RWPE2 (cell line): ENCODE measurements around the gene THSD4.

Experiments used
- ATAC-seq: fragments of 200-7000 bp; cut with Tn5 transposase; 3 replicates; pipeline ENCODE4 v1.9.1; 2021; ENCODE audit warnings: low read depth
- DNase-seq: peaks from one replicate; pipeline ENCODE4 v3.0.0-alpha.2; 2020; ENCODE audit warnings: low spot score
- H3K27ac ChIP-seq: fragments of 450-650 bp; 2 replicates; pipeline ENCODE4 v1.5.1; 2017; ENCODE audit warnings: mild to moderate bottlenecking; ENCODE audit not compliant: poor library complexity, severe bottlenecking
- H3K27me3 ChIP-seq: fragments of 250-450 bp; sonication (Bioruptor Pico); 2 replicates; pipeline ENCODE4 v1.5.1; 2021; ENCODE audit warnings: mild to moderate bottlenecking, moderate library complexity; ENCODE audit not compliant: insufficient read depth, poor library complexity, severe bottlenecking
- H3K36me3 ChIP-seq: fragments of 250-450 bp; sonication (Bioruptor Pico); 2 replicates; pipeline ENCODE4 v1.5.1; 2020; ENCODE audit warnings: low read depth, mild to moderate bottlenecking, moderate library complexity
- H3K4me1 ChIP-seq: fragments of 250-450 bp; sonication (Bioruptor Pico); 2 replicates; pipeline ENCODE4 v1.5.1; 2021; ENCODE audit warnings: mild to moderate bottlenecking, moderate library complexity; ENCODE audit not compliant: insufficient read depth, poor library complexity, severe bottlenecking
- H3K4me3 ChIP-seq: fragments of 250-450 bp; sonication (Bioruptor Pico); 2 replicates; pipeline ENCODE4 v1.5.1; 2021; ENCODE audit warnings: mild to moderate bottlenecking, moderate library complexity; ENCODE audit not compliant: severe bottlenecking
- H3K9me3 ChIP-seq: fragments of 250-450 bp; sonication (Bioruptor Pico); 2 replicates; pipeline ENCODE4 v1.5.1; 2021; ENCODE audit warnings: mild to moderate bottlenecking, moderate library complexity; ENCODE audit not compliant: severe bottlenecking
- CTCF ChIP-seq: fragments of 450-650 bp; IDR thresholded peaks from one replicate; pipeline ENCODE4 v1.5.1; 2017; ENCODE audit warnings: mild to moderate bottlenecking, moderate library complexity; ENCODE audit not compliant: poor library complexity, severe bottlenecking

THSD4 gene

GRCh38 chr15:71440489-71441110 lies 325.3 kb downstream of the THSD4 start:
- no peak for DNase-seq
- Histone ChIP-seq H3K4me1 (peaks cover 54% of the 10 kb centered on the region), H3K4me3 (no peak overlapping the region)

GRCh38 chr15:71443538-71443937 lies 328.3 kb downstream of the THSD4 start:
- Histone ChIP-seq H3K9me3 (no peaks in the 10 kb centered on the region), H3K27me3 (no peaks in the 10 kb centered on the region), H3K4me3 (no peak overlapping the region), H3K36me3 (peaks cover 27% of the 10 kb centered on the region), H3K27ac (peak overlapping the region; percentile 100), H3K4me1 (peaks cover 70% of the 10 kb centered on the region)
- DNase-seq = peak; percentile 59
- TF ChIP-seq CTCF = peak; percentile 98
- ATAC-seq = no peak

More at GRCh38 chr15:71440489-71441110, 325.3 kb downstream of the THSD4 start:
- Histone ChIP-seq H3K9me3 (no peaks in the 10 kb centered on the region), H3K27ac (peak overlapping the region; percentile 88), H3K36me3 (peaks cover 32% of the 10 kb centered on the region), H3K27me3 (no peaks in the 10 kb centered on the region)
- TF ChIP-seq CTCF = peak; percentile 98
- no peak for ATAC-seq

- H3K4me3 ChIP-seq = no peak overlapping the region
- TF ChIP-seq CTCF = no peak
- peaks cover 70% of the 10 kb centered on the region for H3K4me1 ChIP-seq
- no peaks in the 10 kb centered on the region for H3K9me3 ChIP-seq
- H3K27ac ChIP-seq = peak overlapping the region; percentile 100
- H3K27me3 ChIP-seq = no peaks in the 10 kb centered on the region
- H3K36me3 ChIP-seq = peaks cover 20% of the 10 kb centered on the region
- DNase-seq = no peak
- no peak for ATAC-seq
Observed at GRCh38 chr15:71444032-71444810, 328.9 kb downstream of the THSD4 start.

- peak; percentile 74 for ATAC-seq
- H3K36me3 ChIP-seq = peaks cover 15% of the 10 kb centered on the region; the same call in 1 of the 2 replicates
- no peaks in the 10 kb centered on the region for H3K27me3 ChIP-seq
- H3K4me3 ChIP-seq = no peak overlapping the region
- H3K9me3 ChIP-seq = no peaks in the 10 kb centered on the region
- H3K4me1 ChIP-seq = peaks cover 66% of the 10 kb centered on the region
- H3K27ac ChIP-seq = peak overlapping the region; percentile 100
- no peak for TF ChIP-seq CTCF
- peak; percentile 81 for DNase-seq
Observed at GRCh38 chr15:71444866-71445590, 329.8 kb downstream of the THSD4 start.
